Measurements from ENCODE around the gene NEK4.

The NEK4 gene

DNA sequence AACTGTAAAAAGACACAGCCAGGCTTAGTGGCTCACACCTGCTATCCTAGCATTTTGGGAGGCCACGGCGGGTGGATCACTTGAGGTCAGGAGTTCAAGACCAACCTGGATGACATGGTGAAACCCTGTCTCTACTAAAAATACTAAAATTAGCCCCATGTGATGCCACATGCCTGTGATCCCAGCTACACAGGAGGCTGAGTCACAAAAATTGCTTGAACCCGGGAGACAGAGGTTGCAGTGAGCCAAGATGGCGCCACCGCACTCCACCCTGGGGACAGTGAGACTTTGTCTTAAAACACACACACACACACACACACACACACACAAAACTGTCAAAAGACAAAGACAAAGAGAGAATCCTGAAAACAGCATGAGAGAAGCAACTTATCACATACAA is 46.8 kb downstream of the NEK4 start:
- no peak overlapping the region for H4K8ac ChIP-seq (ENCODE audit: low read depth, low read length)
- peaks cover 2 to 54% of the 10 kb centered on the region in 2 donors for H3K36me3 ChIP-seq (replicated peaks in 1 of 2; ENCODE audit: control insufficient read depth in 2 of 2, insufficient read depth in 2 of 2, low read length in 2 of 2)
- H3K27ac ChIP-seq (replicated peaks; ENCODE audit: low read length), result no peak overlapping the region
- no peak overlapping the region for H2BK120ac ChIP-seq (ENCODE audit: low read depth, low read length)
- no peak for DNase-seq (ENCODE audit: low spot score)
- no peak overlapping the region for H3K9ac ChIP-seq (ENCODE audit: low read depth, low read length, poor library complexity)
- no peak overlapping the region for H2BK12ac ChIP-seq (ENCODE audit: low read length)
- H3K23ac ChIP-seq (ENCODE audit: low read depth, low read length, poor library complexity), result no peak overlapping the region
- H3K27me3 ChIP-seq (ENCODE audit: control insufficient read depth in 3 of 3, insufficient read depth in 3 of 3, low read depth in 1 of 3, low read length in 3 of 3), result no peaks in the 10 kb centered on the region
- no peak overlapping the region for H4K91ac ChIP-seq (ENCODE audit: low read depth, low read length, poor library complexity)
- no peak overlapping the region for H3K4me2 ChIP-seq (ENCODE audit: insufficient read depth, low read length, poor library complexity, severe bottlenecking)
- no peak overlapping the region for H3K14ac ChIP-seq (ENCODE audit: low read length)
- peaks cover 2 to 23% of the 10 kb centered on the region in 2 donors for H3K9me3 ChIP-seq (replicated peaks in 1 of 2; ENCODE audit: control insufficient read depth in 2 of 2, insufficient read depth in 1 of 2, low read depth in 1 of 2, low read length in 2 of 2)
- H3K4me1 ChIP-seq (ENCODE audit: control insufficient read depth in 2 of 2, insufficient read depth in 1 of 2, low read depth in 1 of 2, low read length in 2 of 2), result no peaks in the 10 kb centered on the region
- no peak overlapping the region for H3K4ac ChIP-seq (ENCODE audit: low read length)
- H2BK15ac ChIP-seq (ENCODE audit: low read length), result no peak overlapping the region
- no peak overlapping the region for H2BK5ac ChIP-seq (ENCODE audit: low read length)
- H3K4me3 ChIP-seq (ENCODE audit: low read length in 2 of 2), result no peak overlapping the region
- H2AFZ ChIP-seq (ENCODE audit: low read length), result no peak overlapping the region
- no peaks in the 10 kb centered on the region for H3K79me1 ChIP-seq (ENCODE audit: low read depth, low read length)
- H2AK5ac ChIP-seq (ENCODE audit: low read depth, low read length), result no peak overlapping the region
- H3K18ac ChIP-seq (ENCODE audit: low read length), result no peak overlapping the region
- WGBS, 2 donors (ENCODE audit: extremely low coverage in 2 of 2, insufficient read length in 2 of 2, insufficient replicate concordance in 1 of 2), result no CpG with 5 or more reads among the region's 5 CpGs

- H3K4me1 ChIP-seq (ENCODE audit: control insufficient read depth in 2 of 2, insufficient read depth in 1 of 2, low read depth in 1 of 2, low read length in 2 of 2), result no peaks in the 10 kb centered on the region
- no peak overlapping the region for H2AFZ ChIP-seq (ENCODE audit: low read length)
- WGBS, 2 donors (ENCODE audit: extremely low coverage in 2 of 2, insufficient read length in 2 of 2, insufficient replicate concordance in 1 of 2), result no CpG with 5 or more reads among the region's 7 CpGs
- no peak overlapping the region for H2BK5ac ChIP-seq (ENCODE audit: low read length)
- H2BK12ac ChIP-seq (ENCODE audit: low read length), result no peak overlapping the region
- peaks cover 2 to 56% of the 10 kb centered on the region in 2 donors for H3K36me3 ChIP-seq (replicated peaks in 1 of 2; ENCODE audit: control insufficient read depth in 2 of 2, insufficient read depth in 2 of 2, low read length in 2 of 2)
- H4K8ac ChIP-seq (ENCODE audit: low read depth, low read length), result no peak overlapping the region
- no peak for DNase-seq (ENCODE audit: low spot score)
- no peak overlapping the region for H3K14ac ChIP-seq (ENCODE audit: low read length)
- H2BK120ac ChIP-seq (ENCODE audit: low read depth, low read length), result no peak overlapping the region
- H3K79me1 ChIP-seq (ENCODE audit: low read depth, low read length), result no peaks in the 10 kb centered on the region
- H3K27ac ChIP-seq (replicated peaks; ENCODE audit: low read length), result no peak overlapping the region
- H3K23ac ChIP-seq (ENCODE audit: low read depth, low read length, poor library complexity), result no peak overlapping the region
- no peak overlapping the region for H3K4me2 ChIP-seq (ENCODE audit: insufficient read depth, low read length, poor library complexity, severe bottlenecking)
- no peak overlapping the region for H2BK15ac ChIP-seq (ENCODE audit: low read length)
- H3K18ac ChIP-seq (ENCODE audit: low read length), result no peak overlapping the region
- no peak overlapping the region for H3K4me3 ChIP-seq (ENCODE audit: low read length in 2 of 2)
- no peak overlapping the region for H4K91ac ChIP-seq (ENCODE audit: low read depth, low read length, poor library complexity)
- H3K9ac ChIP-seq (ENCODE audit: low read depth, low read length, poor library complexity), result no peak overlapping the region
- no peaks in the 10 kb centered on the region for H3K27me3 ChIP-seq (ENCODE audit: control insufficient read depth in 3 of 3, insufficient read depth in 3 of 3, low read depth in 1 of 3, low read length in 3 of 3)
- no peak overlapping the region for H2AK5ac ChIP-seq (ENCODE audit: low read depth, low read length)
- no peak overlapping the region for H3K4ac ChIP-seq (ENCODE audit: low read length)
- peaks cover 2 to 13% of the 10 kb centered on the region in 2 donors for H3K9me3 ChIP-seq (replicated peaks in 1 of 2; ENCODE audit: control insufficient read depth in 2 of 2, insufficient read depth in 1 of 2, low read depth in 1 of 2, low read length in 2 of 2)
Observed at GRCh38 chr3:52722491-52722890, 48.2 kb downstream of the NEK4 start.

DNA sequence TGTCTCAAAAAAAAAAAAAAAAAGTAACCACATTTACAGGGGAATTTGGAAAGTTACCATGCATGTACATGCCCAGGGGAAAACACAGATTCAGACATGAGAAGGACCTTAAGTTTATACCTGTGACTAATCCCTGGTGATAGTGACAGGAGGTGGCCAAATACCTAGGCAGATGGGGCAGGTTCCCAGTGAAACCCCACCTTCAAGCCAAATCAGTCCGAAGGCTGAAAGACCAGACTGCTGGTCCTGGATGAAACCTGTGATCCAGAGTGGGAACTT is 49.1 kb downstream of the NEK4 start:
- Histone ChIP-seq H3K9ac (ENCODE audit: low read depth, low read length, poor library complexity) (no peak overlapping the region), H2BK12ac (ENCODE audit: low read length) (no peak overlapping the region), H3K36me3 (replicated peaks in 1 of 2; ENCODE audit: control insufficient read depth in 2 of 2, insufficient read depth in 2 of 2, low read length in 2 of 2) (peaks cover 2 to 61% of the 10 kb centered on the region in 2 donors), H3K4me1 (ENCODE audit: control insufficient read depth in 2 of 2, insufficient read depth in 1 of 2, low read depth in 1 of 2, low read length in 2 of 2) (no peaks in the 10 kb centered on the region), H3K27ac (replicated peaks; ENCODE audit: low read length) (no peak overlapping the region), H3K4ac (ENCODE audit: low read length) (no peak overlapping the region), H3K4me3 (ENCODE audit: low read length in 2 of 2) (no peak overlapping the region), H3K9me3 (replicated peaks in 1 of 2; ENCODE audit: control insufficient read depth in 2 of 2, insufficient read depth in 1 of 2, low read depth in 1 of 2, low read length in 2 of 2) (peaks cover 2 to 13% of the 10 kb centered on the region in 2 donors), H3K14ac (ENCODE audit: low read length) (no peak overlapping the region), H2AFZ (ENCODE audit: low read length) (no peak overlapping the region), H3K23ac (ENCODE audit: low read depth, low read length, poor library complexity) (no peak overlapping the region), H2BK15ac (ENCODE audit: low read length) (no peak overlapping the region), H3K27me3 (ENCODE audit: control insufficient read depth in 3 of 3, insufficient read depth in 3 of 3, low read depth in 1 of 3, low read length in 3 of 3) (no peaks in the 10 kb centered on the region), H2BK120ac (ENCODE audit: low read depth, low read length) (no peak overlapping the region), H4K91ac (ENCODE audit: low read depth, low read length, poor library complexity) (no peak overlapping the region), H2BK5ac (ENCODE audit: low read length) (no peak overlapping the region), H3K18ac (ENCODE audit: low read length) (no peak overlapping the region), H2AK5ac (ENCODE audit: low read depth, low read length) (no peak overlapping the region), H3K4me2 (ENCODE audit: insufficient read depth, low read length, poor library complexity, severe bottlenecking) (no peak overlapping the region), H4K8ac (ENCODE audit: low read depth, low read length) (no peak overlapping the region), H3K79me1 (ENCODE audit: low read depth, low read length) (no peaks in the 10 kb centered on the region)
- no CpG with 5 or more reads among the region's 1 CpG for WGBS, 2 donors (ENCODE audit: extremely low coverage in 2 of 2, insufficient read length in 2 of 2, insufficient replicate concordance in 1 of 2)
- DNase-seq (ENCODE audit: low spot score), result no peak

DNA sequence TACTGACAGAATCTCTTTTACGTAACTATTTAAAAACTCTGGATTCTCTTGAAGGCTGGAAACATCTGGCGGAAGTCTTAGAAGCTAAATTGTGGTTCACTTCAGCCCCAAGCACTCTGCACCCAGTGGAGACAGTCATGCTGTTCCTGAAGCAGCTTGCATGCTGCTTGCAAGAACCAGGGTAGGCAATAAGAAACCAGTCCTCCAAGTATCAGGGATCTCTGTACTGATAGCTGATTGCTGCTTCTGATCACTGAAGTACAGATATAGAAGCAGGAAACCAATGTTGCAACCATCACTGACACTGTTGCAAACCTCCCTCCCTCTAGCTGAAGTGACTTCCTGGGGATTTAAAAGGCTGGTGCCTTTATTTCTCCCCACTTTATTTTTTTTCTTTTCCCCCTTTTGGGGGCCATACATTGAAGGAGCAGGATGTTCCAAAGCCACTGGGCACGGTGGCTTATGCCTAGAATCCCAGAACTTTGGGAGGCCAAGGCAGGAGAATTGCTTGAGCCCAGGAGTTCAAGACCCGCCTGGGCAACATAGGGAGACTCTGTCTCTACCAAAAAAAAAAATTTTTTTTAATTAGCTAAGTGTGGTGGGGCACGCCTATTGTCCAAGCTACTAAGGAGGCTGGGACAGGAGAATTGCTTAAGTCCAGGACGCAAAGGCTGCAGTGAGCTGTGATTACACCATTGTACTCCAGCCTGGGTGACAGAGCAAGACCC is 49.6 kb downstream of the NEK4 start:
- Histone ChIP-seq H3K14ac (ENCODE audit: low read length) (no peak overlapping the region), H2BK12ac (ENCODE audit: low read length) (no peak overlapping the region), H3K18ac (ENCODE audit: low read length) (no peak overlapping the region), H4K8ac (ENCODE audit: low read depth, low read length) (no peak overlapping the region), H3K4me1 (ENCODE audit: control insufficient read depth in 2 of 2, insufficient read depth in 1 of 2, low read depth in 1 of 2, low read length in 2 of 2) (no peaks in the 10 kb centered on the region), H2AFZ (ENCODE audit: low read length) (no peak overlapping the region), H3K4me3 (ENCODE audit: low read length in 2 of 2) (no peak overlapping the region), H2BK15ac (ENCODE audit: low read length) (no peak overlapping the region), H2BK120ac (ENCODE audit: low read depth, low read length) (no peak overlapping the region), H3K36me3 (replicated peaks in 1 of 2; ENCODE audit: control insufficient read depth in 2 of 2, insufficient read depth in 2 of 2, low read length in 2 of 2) (peaks cover 2 to 64% of the 10 kb centered on the region in 2 donors), H3K23ac (ENCODE audit: low read depth, low read length, poor library complexity) (no peak overlapping the region), H2AK5ac (ENCODE audit: low read depth, low read length) (no peak overlapping the region), H3K4me2 (ENCODE audit: insufficient read depth, low read length, poor library complexity, severe bottlenecking) (no peak overlapping the region), H3K9ac (ENCODE audit: low read depth, low read length, poor library complexity) (no peak overlapping the region), H3K79me1 (ENCODE audit: low read depth, low read length) (no peaks in the 10 kb centered on the region), H3K4ac (ENCODE audit: low read length) (no peak overlapping the region), H2BK5ac (ENCODE audit: low read length) (no peak overlapping the region), H4K91ac (ENCODE audit: low read depth, low read length, poor library complexity) (no peak overlapping the region), H3K9me3 (replicated peaks in 1 of 2; ENCODE audit: control insufficient read depth in 2 of 2, insufficient read depth in 1 of 2, low read depth in 1 of 2, low read length in 2 of 2) (peaks cover 2 to 13% of the 10 kb centered on the region in 2 donors), H3K27me3 (ENCODE audit: control insufficient read depth in 3 of 3, insufficient read depth in 3 of 3, low read depth in 1 of 3, low read length in 3 of 3) (no peaks in the 10 kb centered on the region), H3K27ac (replicated peaks; ENCODE audit: low read length) (no peak overlapping the region)
- no peak for DNase-seq (ENCODE audit: low spot score)
- no CpG with 5 or more reads among the region's 6 CpGs for WGBS, 2 donors (ENCODE audit: extremely low coverage in 2 of 2, insufficient read length in 2 of 2, insufficient replicate concordance in 1 of 2)

Measured in neuronal stem cell (in vitro differentiated cells).